HepG2 (cell line): ENCODE measurements around the gene DDX17. TPM values are rescaled to one million over a fixed set of nuclear protein-coding genes. Genes with fewer than 3 reads are reported as not detected.
A peak's percentile ranks its signal among the peaks of the same experiment; 100 is the strongest.

Source experiments
- AHR ChIP-seq: IDR thresholded peaks from 2 replicates; pipeline ENCODE4 v1.6.1; 2018; ENCODE audit warnings: missing genetic modification reagents, missing compliant biosample characterization
- CBX5 ChIP-seq: sonication (generic); formaldehyde crosslinking; IDR thresholded peaks from 2 replicates; pipeline ENCODE4 v1.4.0; 2020; ENCODE audit warnings: missing genetic modification reagents, borderline replicate concordance
- CSRNP2 ChIP-seq: sonication (generic); formaldehyde crosslinking; conservative IDR thresholded peaks from 2 replicates; pipeline ENCODE4 v1.8.0; 2022; ENCODE audit warnings: low read depth, missing genetic modification reagents
- DRAP1 ChIP-seq: IDR thresholded peaks from 2 replicates; pipeline ENCODE4 v1.6.1; 2016; ENCODE audit warnings: missing genetic modification reagents, missing compliant biosample characterization
- EED ChIP-seq: sonication (generic); formaldehyde crosslinking; IDR thresholded peaks from 2 replicates; pipeline ENCODE4 v1.5.0; 2020; ENCODE audit warnings: mild to moderate bottlenecking, missing genetic modification reagents
- HINFP ChIP-seq: sonication (generic); formaldehyde crosslinking; IDR thresholded peaks from 2 replicates; pipeline ENCODE4 v1.4.0; 2020; ENCODE audit warnings: low read depth, mild to moderate bottlenecking, missing genetic modification reagents
- HOXA5 ChIP-seq: sonication (generic); formaldehyde crosslinking; IDR thresholded peaks from 2 replicates; pipeline ENCODE4 v1.4.0; 2020; ENCODE audit warnings: missing genetic modification reagents
- NCOR1 ChIP-seq: fragments of 200-600 bp; sonication (generic); IDR thresholded peaks from 2 replicates; pipeline ENCODE4 v1.7.0; 2017; ENCODE audit warnings: antibody characterized with exemption, low read length, borderline replicate concordance
- NR3C1 ChIP-seq: sonication (generic); formaldehyde crosslinking; IDR thresholded peaks from 2 replicates; pipeline ENCODE4 v1.4.0; 2020; ENCODE audit warnings: missing genetic modification reagents
- POLR2A ChIP-seq, 2 experiments: IDR thresholded peaks; 2 replicates each; pipeline ENCODE4 v1.6.1; 2011; ENCODE audit warnings: low read depth in 2 of 2, low read length in 2 of 2, mild to moderate bottlenecking in 1 of 2, moderate library complexity in 1 of 2; ENCODE audit not compliant: insufficient read depth in 1 of 2
- PRMT3 ChIP-seq: sonication (generic); formaldehyde crosslinking; IDR thresholded peaks from 2 replicates; pipeline ENCODE4 v1.8.1; 2022; ENCODE audit warnings: low read depth, mild to moderate bottlenecking, moderate library complexity, missing genetic modification reagents, borderline replicate concordance
- ZBTB1 ChIP-seq: sonication (generic); formaldehyde crosslinking; IDR thresholded peaks from 2 replicates; pipeline ENCODE4 v1.4.0; 2020; ENCODE audit warnings: missing genetic modification reagents, borderline replicate concordance
- ZBTB10 ChIP-seq: sonication (generic); formaldehyde crosslinking; IDR thresholded peaks from 2 replicates; pipeline ENCODE4 v1.4.0; 2020; ENCODE audit warnings: missing genetic modification reagents, borderline replicate concordance
- ZNF430 ChIP-seq: sonication (generic); formaldehyde crosslinking; IDR thresholded peaks from 2 replicates; pipeline ENCODE4 v1.9.0; 2021; ENCODE audit warnings: mild to moderate bottlenecking, missing genetic modification reagents
- ZNF768 ChIP-seq: sonication (generic); formaldehyde crosslinking; IDR thresholded peaks from 2 replicates; pipeline ENCODE4 v1.4.0; 2020; ENCODE audit warnings: missing genetic modification reagents
- ZSCAN29 ChIP-seq: sonication (generic); formaldehyde crosslinking; conservative IDR thresholded peaks from 2 replicates; pipeline ENCODE4 v1.4.0; 2020; ENCODE audit warnings: mild to moderate bottlenecking, missing genetic modification reagents
- polyA plus RNA-seq, 8 experiments: library from polyadenylated mRNA; depleted of rRNA in 3 of 8; stranded (reverse) in 7 of 8; unstranded in 1 of 8; fragments of >200 nt; fragmentation: Illumina TruSeq in 4 of 8; extraction: Trizol in 4 of 8; gene quantifications; 2 replicates each; pipeline versions ENCODE4 v1.2.1 to v1.2.3, GENCODE V29; 2011 to 2016; ENCODE audit warnings: low read depth in 4 of 8, missing spikeins in 1 of 8, mixed read lengths in 1 of 8; ENCODE audit not compliant: insufficient read depth in 1 of 8
- total RNA-seq, 5 experiments: library from RNA; depleted of rRNA; stranded (reverse); fragments of >200 nt; fragmentation: Illumina TruSeq; extraction: Trizol; gene quantifications; 2 replicates each; pipeline ENCODE4 v1.2.3, GENCODE V29; 2016; ENCODE audit warnings: low read depth in 1 of 5
- TF ChIP-seq, protein P1 (sequence below): sonication (generic); formaldehyde crosslinking; IDR thresholded peaks from 2 replicates; pipeline ENCODE4 v1.4.0; 2020; ENCODE audit warnings: missing genetic modification reagents
- TF ChIP-seq, protein P2 (sequence below): sonication (generic); formaldehyde crosslinking; IDR thresholded peaks from 2 replicates; pipeline ENCODE4 v1.5.0; 2020; ENCODE audit warnings: missing genetic modification reagents, mild to moderate bottlenecking, borderline replicate concordance

DDX17 gene
- total and polyA plus RNA-seq, 2 of the 13 experiments (the other 11 are each of a cell fraction or from before 2014, with no cell fraction given): 238 to 344 TPM

DNA sequence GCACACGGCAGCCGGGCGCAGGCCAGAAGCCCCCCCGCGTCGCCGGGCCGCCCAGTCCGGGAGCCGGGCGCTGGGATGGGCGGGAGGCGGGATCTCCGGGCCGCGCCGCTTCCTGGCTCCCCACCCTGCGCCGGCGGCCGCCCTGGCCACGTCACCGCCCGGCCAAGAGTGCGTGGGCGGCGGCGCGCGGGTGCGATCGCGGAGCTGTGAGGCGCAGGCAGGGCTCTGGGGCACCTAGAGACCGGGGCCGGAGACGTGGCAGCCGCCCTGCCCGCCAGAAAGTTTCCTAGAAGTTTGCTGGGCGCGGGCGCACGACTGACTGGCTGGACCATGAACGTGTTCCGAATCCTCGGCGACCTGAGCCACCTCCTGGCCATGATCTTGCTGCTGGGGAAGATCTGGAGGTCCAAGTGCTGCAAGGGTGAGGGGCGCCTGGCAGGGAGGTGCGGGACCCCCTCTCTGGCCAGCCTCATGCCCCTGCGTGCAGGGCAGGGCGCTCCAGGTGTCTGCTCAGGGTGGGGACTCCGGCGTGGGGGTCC lies 38.1 kb downstream of the DDX17 start, which contains the start of gene KDELR3 (continued):
- TF ChIP-seq, protein P1, sequence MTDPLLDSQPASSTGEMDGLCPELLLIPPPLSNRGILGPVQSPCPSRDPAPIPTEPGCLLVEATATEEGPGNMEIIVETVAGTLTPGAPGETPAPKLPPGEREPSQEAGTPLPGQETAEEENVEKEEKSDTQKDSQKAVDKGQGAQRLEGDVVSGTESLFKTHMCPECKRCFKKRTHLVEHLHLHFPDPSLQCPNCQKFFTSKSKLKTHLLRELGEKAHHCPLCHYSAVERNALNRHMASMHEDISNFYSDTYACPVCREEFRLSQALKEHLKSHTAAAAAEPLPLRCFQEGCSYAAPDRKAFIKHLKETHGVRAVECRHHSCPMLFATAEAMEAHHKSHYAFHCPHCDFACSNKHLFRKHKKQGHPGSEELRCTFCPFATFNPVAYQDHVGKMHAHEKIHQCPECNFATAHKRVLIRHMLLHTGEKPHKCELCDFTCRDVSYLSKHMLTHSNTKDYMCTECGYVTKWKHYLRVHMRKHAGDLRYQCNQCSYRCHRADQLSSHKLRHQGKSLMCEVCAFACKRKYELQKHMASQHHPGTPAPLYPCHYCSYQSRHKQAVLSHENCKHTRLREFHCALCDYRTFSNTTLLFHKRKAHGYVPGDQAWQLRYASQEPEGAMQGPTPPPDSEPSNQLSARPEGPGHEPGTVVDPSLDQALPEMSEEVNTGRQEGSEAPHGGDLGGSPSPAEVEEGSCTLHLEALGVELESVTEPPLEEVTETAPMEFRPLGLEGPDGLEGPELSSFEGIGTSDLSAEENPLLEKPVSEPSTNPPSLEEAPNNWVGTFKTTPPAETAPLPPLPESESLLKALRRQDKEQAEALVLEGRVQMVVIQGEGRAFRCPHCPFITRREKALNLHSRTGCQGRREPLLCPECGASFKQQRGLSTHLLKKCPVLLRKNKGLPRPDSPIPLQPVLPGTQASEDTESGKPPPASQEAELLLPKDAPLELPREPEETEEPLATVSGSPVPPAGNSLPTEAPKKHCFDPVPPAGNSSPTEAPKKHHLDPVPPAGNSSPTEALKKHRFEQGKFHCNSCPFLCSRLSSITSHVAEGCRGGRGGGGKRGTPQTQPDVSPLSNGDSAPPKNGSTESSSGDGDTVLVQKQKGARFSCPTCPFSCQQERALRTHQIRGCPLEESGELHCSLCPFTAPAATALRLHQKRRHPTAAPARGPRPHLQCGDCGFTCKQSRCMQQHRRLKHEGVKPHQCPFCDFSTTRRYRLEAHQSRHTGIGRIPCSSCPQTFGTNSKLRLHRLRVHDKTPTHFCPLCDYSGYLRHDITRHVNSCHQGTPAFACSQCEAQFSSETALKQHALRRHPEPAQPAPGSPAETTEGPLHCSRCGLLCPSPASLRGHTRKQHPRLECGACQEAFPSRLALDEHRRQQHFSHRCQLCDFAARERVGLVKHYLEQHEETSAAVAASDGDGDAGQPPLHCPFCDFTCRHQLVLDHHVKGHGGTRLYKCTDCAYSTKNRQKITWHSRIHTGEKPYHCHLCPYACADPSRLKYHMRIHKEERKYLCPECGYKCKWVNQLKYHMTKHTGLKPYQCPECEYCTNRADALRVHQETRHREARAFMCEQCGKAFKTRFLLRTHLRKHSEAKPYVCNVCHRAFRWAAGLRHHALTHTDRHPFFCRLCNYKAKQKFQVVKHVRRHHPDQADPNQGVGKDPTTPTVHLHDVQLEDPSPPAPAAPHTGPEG: no peak
- TF ChIP-seq ZNF430 (CRISPR knock-in tag) (0 out of 2 replicates have a peak, but pooled peaks have one; percentile 38), NCOR1 (no peak), PRMT3 (CRISPR knock-in tag) (no peak), ZSCAN29 (CRISPR knock-in tag) (no peak), DRAP1 (CRISPR knock-in tag) (no peak), ZNF768 (CRISPR knock-in tag) (no peak), EED (CRISPR knock-in tag) (no peak), NR3C1 (no peak), CBX5 (CRISPR knock-in tag) (no peak), CSRNP2 (CRISPR knock-in tag) (no peak), HINFP (CRISPR knock-in tag) (no peak), ZBTB10 (CRISPR knock-in tag) (no peak), AHR (CRISPR knock-in tag) (no peak), HOXA5 (CRISPR knock-in tag) (no peak), POLR2A (IDR thresholded peaks at IDR 0.05; ENCODE audit: insufficient read depth in 1 of 2, low read depth in 2 of 2, low read length in 2 of 2) (peak in 1 of 2 experiments; percentile 62; a peak in 1 of 4 replicates), ZBTB1 (CRISPR knock-in tag) (no peak)
- TF ChIP-seq, protein P2, sequence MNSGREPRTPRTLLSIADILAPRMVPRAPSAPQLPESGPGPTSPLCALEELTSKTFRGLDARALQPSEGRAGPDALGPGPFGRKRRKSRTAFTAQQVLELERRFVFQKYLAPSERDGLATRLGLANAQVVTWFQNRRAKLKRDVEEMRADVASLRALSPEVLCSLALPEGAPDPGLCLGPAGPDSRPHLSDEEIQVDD (CRISPR knock-in tag): no peak
